Endothelial cell of umbilical vein (primary cell): ENCODE measurements around the gene DOCK4. TPM values are rescaled to one million over a fixed set of nuclear protein-coding genes. Genes with fewer than 3 reads are reported as not detected.

Experiments used
- BruUV-seq: library from RNA; stranded (reverse); fragments of 400-500 nt; replicated peaks from 2 replicates; lab custom pipeline; 2021; lab: Mats Ljungman, UMichigan
- CTCF ChIA-PET: fragments of 300-600, 350-600 bp; sonication (Branson Sonifier 250); formaldehyde crosslinking; loops from one replicate; lab custom pipeline; 2021; ENCODE audit warnings: antibody characterized with exemption, inconsistent platforms; lab: Charles Lee
- POLR2A ChIA-PET: fragments of 300-600, 350-600 bp; sonication (Branson Sonifier 250); formaldehyde crosslinking; loops from one replicate; lab custom pipeline; 2021; ENCODE audit warnings: antibody characterized with exemption, inconsistent platforms; lab: Charles Lee
- DNase-seq: peaks from one replicate; pipeline ENCODE4 v3.0.0-alpha.2; 2011; ENCODE audit warnings: low read depth, low spot score
- FAIRE-seq: peaks from 2 replicates; lab custom pipeline; 2011; peaks lifted over from hg19 to GRCh38; lab: Jason Lieb, UNC
- H2AFZ ChIP-seq: 2 replicates; pipeline ENCODE4 v1.6.0; 2012; ENCODE audit warnings: low read depth, low read length, control low read depth, inconsistent platforms
- H3K27ac ChIP-seq: 2 replicates; pipeline ENCODE4 v1.5.1; 2011; ENCODE audit warnings: low read depth, mild to moderate bottlenecking, control low read depth, low read length, moderate library complexity; ENCODE audit not compliant: insufficient read depth
- H3K27me3 ChIP-seq, 2 experiments: 2 replicates each; pipeline versions ENCODE4 v1.6.0 to v1.6.1; 2011; ENCODE audit warnings: low read length in 2 of 2, mixed read lengths in 1 of 2; ENCODE audit not compliant: control insufficient read depth in 2 of 2, insufficient read depth in 2 of 2
- H3K36me3 ChIP-seq, 2 experiments: 2 replicates in 1 of 2; 3 replicates in 1 of 2; pipeline ENCODE4 v1.5.1; 2011; ENCODE audit warnings: low read length in 2 of 2, mild to moderate bottlenecking in 1 of 2, moderate library complexity in 1 of 2; ENCODE audit not compliant: control insufficient read depth in 2 of 2, insufficient read depth in 2 of 2; ENCODE audit errors: extremely low read depth in 1 of 2
- H3K4me1 ChIP-seq: 3 replicates; pipeline ENCODE4 v1.5.1; 2011; ENCODE audit warnings: mild to moderate bottlenecking, low read length; ENCODE audit not compliant: control insufficient read depth, insufficient read depth; ENCODE audit errors: extremely low read depth
- H3K4me2 ChIP-seq: 2 replicates; pipeline ENCODE4 v1.6.1; 2011; ENCODE audit warnings: low read length, control low read depth, mixed read lengths; ENCODE audit not compliant: insufficient read depth
- H3K4me3 ChIP-seq, 3 experiments: fragments of 200-600 bp in 1 of 3; sonication (generic), shearing (Covaris generic) in 1 of 3; replicated peaks in 1 of 3; 2 replicates each; pipeline ENCODE4 v1.5.1; 2011 to 2016; ENCODE audit warnings: control low read depth in 3 of 3, low read length in 3 of 3, mild to moderate bottlenecking in 2 of 3, inconsistent platforms in 1 of 3, low read depth in 1 of 3, moderate library complexity in 1 of 3; ENCODE audit not compliant: insufficient read depth in 1 of 3
- H3K79me2 ChIP-seq: 2 replicates; pipeline ENCODE4 v1.6.0; 2012; ENCODE audit warnings: low read length, inconsistent platforms; ENCODE audit not compliant: control insufficient read depth, insufficient read depth
- H3K9ac ChIP-seq: replicated peaks from 2 replicates; pipeline ENCODE3; 2011; ENCODE audit warnings: low read length, control low read depth; ENCODE audit not compliant: insufficient read depth; ENCODE audit errors: extremely low read depth
- H3K9me1 ChIP-seq: replicated peaks from 3 replicates; pipeline ENCODE4 v1.6.0; 2011; ENCODE audit warnings: mild to moderate bottlenecking, low read length; ENCODE audit not compliant: control insufficient read depth, insufficient read depth; ENCODE audit errors: extremely low read depth
- H3K9me3 ChIP-seq: replicated peaks from 2 replicates; pipeline ENCODE4 v1.5.1; 2012; ENCODE audit warnings: low read length, inconsistent platforms; ENCODE audit not compliant: control insufficient read depth, insufficient read depth
- H4K20me1 ChIP-seq: replicated peaks from 2 replicates; pipeline ENCODE3; 2011; ENCODE audit warnings: mild to moderate bottlenecking, low read length; ENCODE audit not compliant: control insufficient read depth, insufficient read depth; ENCODE audit errors: extremely low read depth
- EZH2 ChIP-seq: IDR thresholded peaks from 2 replicates; pipeline ENCODE4 v1.6.1; 2012; ENCODE audit warnings: borderline replicate concordance, low read depth, mild to moderate bottlenecking, moderate library complexity, low read length, inconsistent platforms; ENCODE audit not compliant: severe bottlenecking
- FOS ChIP-seq: IDR thresholded peaks from 2 replicates; pipeline ENCODE4 v1.6.1; 2011; ENCODE audit warnings: mild to moderate bottlenecking, low read length, moderate library complexity, borderline replicate concordance; ENCODE audit not compliant: insufficient read depth
- GATA2 ChIP-seq: IDR thresholded peaks from 2 replicates; pipeline ENCODE4 v1.7.0; 2011; ENCODE audit warnings: low read depth, mild to moderate bottlenecking, moderate library complexity, mixed read lengths, low read length; ENCODE audit not compliant: insufficient read length, insufficient read depth
- MYC ChIP-seq: IDR thresholded peaks from one replicate; pipeline ENCODE4 v1.6.1; 2011; ENCODE audit warnings: mild to moderate bottlenecking, low read depth, low read length
- POLR2A ChIP-seq: IDR thresholded peaks from 2 replicates; pipeline ENCODE4 v1.6.1; 2012; ENCODE audit warnings: low read depth, mild to moderate bottlenecking, control low read depth, low read length
- POLR2AphosphoS5 ChIP-seq: IDR thresholded peaks from 2 replicates; pipeline ENCODE4 v1.6.1; 2012; ENCODE audit warnings: low read depth, mild to moderate bottlenecking, control low read depth, low read length, moderate library complexity; ENCODE audit not compliant: insufficient read depth
- dilution Hi-C: fragments of 300-500 bp; cut with MboI; formaldehyde crosslinking; loops from one replicate; pipeline ENCODE4 v1.15.0; 2019; ENCODE audit warnings: low sequenced_read_pairs; ENCODE audit not compliant: extremely low pct_ligation_motif_present
- intact Hi-C: fragments of 100-400 bp; cut with micrococcal nuclease; formaldehyde crosslinking; loops from one replicate; pipeline ENCODE4 v1.10.0; 2022
- polyA plus RNA-seq, 4 experiments: library from polyadenylated mRNA; depleted of rRNA in 3 of 4; stranded (reverse) in 3 of 4; unstranded in 1 of 4; fragments of >200 nt; gene quantifications; 2 replicates each; pipeline versions ENCODE4 v1.2.1 to v1.2.3, GENCODE V29; 2011 to 2012; ENCODE audit warnings: missing spikeins in 1 of 4
- total RNA-seq: library from RNA; stranded (reverse); gene quantifications from 2 replicates; pipeline ENCODE4 v1.2.3, GENCODE V29; 2021
- TF ChIP-seq, protein P1 (sequence below), 2 donors: IDR thresholded peaks; 1 replicate in 1 of 2; 2 replicates in 1 of 2; pipeline ENCODE4 v1.5.1; 2011; ENCODE audit warnings: low read length in 2 of 2, mild to moderate bottlenecking in 2 of 2, moderate library complexity in 2 of 2, control low read depth in 1 of 2, inconsistent platforms in 1 of 2, low read depth in 1 of 2; ENCODE audit not compliant: insufficient read depth in 1 of 2; ENCODE audit errors: extremely low read depth in 1 of 2

DOCK4 gene
- total and polyA plus RNA-seq, 2 donors (not counting 3 experiments of a cell fraction or from before 2014, with no cell fraction given), result 47.4 to 164 TPM

DNA sequence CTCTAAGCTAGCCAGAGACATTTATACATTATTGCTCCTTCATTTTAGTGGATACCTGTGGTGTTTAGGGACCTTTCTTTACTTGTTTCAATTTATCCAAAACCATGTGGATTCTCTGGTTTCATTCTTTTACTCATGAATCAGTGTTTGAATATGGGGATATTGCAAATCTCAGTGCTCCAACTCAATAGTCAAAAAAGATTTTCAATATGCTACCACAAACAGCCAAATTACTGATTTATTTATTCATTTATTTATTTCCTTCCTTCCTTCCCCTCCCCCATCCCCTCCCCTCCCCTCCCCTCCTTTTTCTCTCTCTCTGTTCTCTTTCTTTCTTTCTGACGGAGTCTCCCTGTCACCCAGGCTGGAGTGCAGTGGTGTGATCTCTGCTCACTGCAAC is 390.8 kb downstream of the DOCK4 start:
- no peak overlapping the region for H3K27ac ChIP-seq
- H4K20me1 ChIP-seq, result no peaks in the 10 kb centered on the region
- no peak overlapping the region for H3K4me2 ChIP-seq
- H2AFZ ChIP-seq, result no peak overlapping the region
- peaks cover 16 to 18% of the 10 kb centered on the region in 2 experiments for H3K36me3 ChIP-seq
- H3K9ac ChIP-seq, result no peak overlapping the region
- H3K9me1 ChIP-seq, result no peaks in the 10 kb centered on the region
- DNase-seq (no peak), FAIRE-seq (no peak)
- H3K9me3 ChIP-seq, result no peaks in the 10 kb centered on the region
- ChIA-PET CTCF (no interaction called here), POLR2A (no interaction called here)
- no peaks in the 10 kb centered on the region for H3K79me2 ChIP-seq
- no peak for TF ChIP-seq POLR2AphosphoS5
- TF ChIP-seq, protein P1, sequence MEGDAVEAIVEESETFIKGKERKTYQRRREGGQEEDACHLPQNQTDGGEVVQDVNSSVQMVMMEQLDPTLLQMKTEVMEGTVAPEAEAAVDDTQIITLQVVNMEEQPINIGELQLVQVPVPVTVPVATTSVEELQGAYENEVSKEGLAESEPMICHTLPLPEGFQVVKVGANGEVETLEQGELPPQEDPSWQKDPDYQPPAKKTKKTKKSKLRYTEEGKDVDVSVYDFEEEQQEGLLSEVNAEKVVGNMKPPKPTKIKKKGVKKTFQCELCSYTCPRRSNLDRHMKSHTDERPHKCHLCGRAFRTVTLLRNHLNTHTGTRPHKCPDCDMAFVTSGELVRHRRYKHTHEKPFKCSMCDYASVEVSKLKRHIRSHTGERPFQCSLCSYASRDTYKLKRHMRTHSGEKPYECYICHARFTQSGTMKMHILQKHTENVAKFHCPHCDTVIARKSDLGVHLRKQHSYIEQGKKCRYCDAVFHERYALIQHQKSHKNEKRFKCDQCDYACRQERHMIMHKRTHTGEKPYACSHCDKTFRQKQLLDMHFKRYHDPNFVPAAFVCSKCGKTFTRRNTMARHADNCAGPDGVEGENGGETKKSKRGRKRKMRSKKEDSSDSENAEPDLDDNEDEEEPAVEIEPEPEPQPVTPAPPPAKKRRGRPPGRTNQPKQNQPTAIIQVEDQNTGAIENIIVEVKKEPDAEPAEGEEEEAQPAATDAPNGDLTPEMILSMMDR (IDR thresholded peaks at IDR 0.05; ENCODE audit: extremely low read depth in 1 of 2, insufficient read depth in 1 of 2, low read depth in 1 of 2, low read length in 2 of 2), result no peak
- TF ChIP-seq MYC, result no peak
- TF ChIP-seq FOS, result no peak
- TF ChIP-seq GATA2, result no peak
- no peak for TF ChIP-seq EZH2
- intact Hi-C loops, result no loop called here
- H3K4me1 ChIP-seq, result no peaks in the 10 kb centered on the region
- dilution Hi-C loops, result no loop called here
- no peaks in the 10 kb centered on the region for H3K27me3 ChIP-seq
- no TSS peak for BruUV-seq
- H3K4me3 ChIP-seq, result no peak overlapping the region

DNA sequence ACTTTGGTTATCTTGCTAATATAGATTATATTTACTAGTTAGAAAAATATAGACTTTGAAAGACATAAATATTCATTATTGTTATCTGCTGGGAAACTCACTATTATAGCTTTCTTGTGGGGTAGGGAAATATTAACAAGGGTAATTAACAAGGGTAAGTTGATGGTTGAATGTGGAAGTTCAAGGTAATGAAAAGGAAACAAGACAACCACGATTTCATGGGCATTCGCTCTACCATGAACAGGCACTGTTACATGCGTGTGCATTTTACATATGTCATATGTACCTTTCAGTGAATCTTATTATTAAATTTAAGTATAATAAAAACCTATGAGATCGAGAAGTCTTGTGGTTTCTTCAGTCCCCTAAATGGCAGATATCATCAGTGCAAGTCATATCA is 392.9 kb downstream of the DOCK4 start:
- peaks cover 11 to 15% of the 10 kb centered on the region in 2 experiments for H3K36me3 ChIP-seq
- H3K9ac ChIP-seq, result no peak overlapping the region
- H3K27ac ChIP-seq, result no peak overlapping the region
- H2AFZ ChIP-seq, result no peak overlapping the region
- dilution Hi-C loops (no loop called here), intact Hi-C loops (no loop called here)
- no peak overlapping the region for H3K4me3 ChIP-seq
- ChIA-PET CTCF (interaction anchor here (1.3 kb wide), 2 partner anchors 11 to 42 kb away, joined by 3 to 5 read pairs; no protein-coding TSS in a partner anchor), POLR2A (no interaction called here)
- no peaks in the 10 kb centered on the region for H3K4me1 ChIP-seq
- H3K79me2 ChIP-seq, result no peaks in the 10 kb centered on the region
- H3K27me3 ChIP-seq, result no peaks in the 10 kb centered on the region
- TF ChIP-seq POLR2A, result no peak
- H3K9me1 ChIP-seq, result no peaks in the 10 kb centered on the region
- no TSS peak for BruUV-seq
- FAIRE-seq, result no peak
- no peak for DNase-seq
- no peaks in the 10 kb centered on the region for H3K9me3 ChIP-seq
- H4K20me1 ChIP-seq, result no peaks in the 10 kb centered on the region
- H3K4me2 ChIP-seq, result no peak overlapping the region
